ENCODE results near the gene SLC24A2.

DNA sequence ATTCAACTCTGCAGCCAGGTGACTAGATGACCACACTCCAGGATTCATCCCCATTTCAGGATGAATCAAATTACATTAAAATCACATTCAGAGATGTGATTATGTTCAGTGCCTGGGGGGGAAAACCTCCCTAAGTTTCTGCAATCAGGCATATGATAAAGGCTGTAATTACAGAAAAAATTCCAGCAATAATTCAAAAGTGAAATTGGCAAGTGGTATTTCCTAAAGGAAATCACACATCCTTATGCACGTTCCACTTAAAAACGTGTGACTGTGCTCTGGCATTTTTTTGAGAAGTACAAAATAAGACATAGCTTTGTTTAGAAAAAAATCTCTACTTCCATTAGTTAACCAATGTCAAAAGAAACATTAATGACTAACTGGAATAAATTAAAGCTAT is 5.3 kb downstream of the SLC24A2 start:
- TF ChIP-seq, protein P1, sequence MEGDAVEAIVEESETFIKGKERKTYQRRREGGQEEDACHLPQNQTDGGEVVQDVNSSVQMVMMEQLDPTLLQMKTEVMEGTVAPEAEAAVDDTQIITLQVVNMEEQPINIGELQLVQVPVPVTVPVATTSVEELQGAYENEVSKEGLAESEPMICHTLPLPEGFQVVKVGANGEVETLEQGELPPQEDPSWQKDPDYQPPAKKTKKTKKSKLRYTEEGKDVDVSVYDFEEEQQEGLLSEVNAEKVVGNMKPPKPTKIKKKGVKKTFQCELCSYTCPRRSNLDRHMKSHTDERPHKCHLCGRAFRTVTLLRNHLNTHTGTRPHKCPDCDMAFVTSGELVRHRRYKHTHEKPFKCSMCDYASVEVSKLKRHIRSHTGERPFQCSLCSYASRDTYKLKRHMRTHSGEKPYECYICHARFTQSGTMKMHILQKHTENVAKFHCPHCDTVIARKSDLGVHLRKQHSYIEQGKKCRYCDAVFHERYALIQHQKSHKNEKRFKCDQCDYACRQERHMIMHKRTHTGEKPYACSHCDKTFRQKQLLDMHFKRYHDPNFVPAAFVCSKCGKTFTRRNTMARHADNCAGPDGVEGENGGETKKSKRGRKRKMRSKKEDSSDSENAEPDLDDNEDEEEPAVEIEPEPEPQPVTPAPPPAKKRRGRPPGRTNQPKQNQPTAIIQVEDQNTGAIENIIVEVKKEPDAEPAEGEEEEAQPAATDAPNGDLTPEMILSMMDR (IDR thresholded peaks at IDR 0.05 in 8 of 11, conservative IDR thresholded peaks at IDR 0.05 in 3 of 11) = no peak
- TF ChIP-seq POLR2AphosphoS5 (IDR thresholded peaks at IDR 0.05) = no peak
